Endothelial cell of umbilical vein (primary cell): ENCODE results near the gene CCDC61. TPM values are rescaled to one million over a fixed set of nuclear protein-coding genes. Genes with fewer than 3 reads are reported as not detected.

ENCODE experiments used
- BruUV-seq: library from RNA; stranded (reverse); fragments of 400-500 nt; replicated peaks from 2 replicates; lab custom pipeline; 2021; lab: Mats Ljungman, UMichigan
- CTCF ChIA-PET: fragments of 300-600, 350-600 bp; sonication (Branson Sonifier 250); formaldehyde crosslinking; loops from one replicate; lab custom pipeline; 2021; ENCODE audit warnings: antibody characterized with exemption, inconsistent platforms; lab: Charles Lee
- POLR2A ChIA-PET: fragments of 300-600, 350-600 bp; sonication (Branson Sonifier 250); formaldehyde crosslinking; loops from one replicate; lab custom pipeline; 2021; ENCODE audit warnings: antibody characterized with exemption, inconsistent platforms; lab: Charles Lee
- DNase-seq: peaks from one replicate; pipeline ENCODE4 v3.0.0-alpha.2; 2011; ENCODE audit warnings: low read depth, low spot score
- FAIRE-seq: peaks from 2 replicates; lab custom pipeline; 2011; peaks lifted over from hg19 to GRCh38; lab: Jason Lieb, UNC
- H2AFZ ChIP-seq: 2 replicates; pipeline ENCODE4 v1.6.0; 2012; ENCODE audit warnings: low read depth, low read length, control low read depth, inconsistent platforms
- H3K27ac ChIP-seq: 2 replicates; pipeline ENCODE4 v1.5.1; 2011; ENCODE audit warnings: low read depth, mild to moderate bottlenecking, control low read depth, low read length, moderate library complexity; ENCODE audit not compliant: insufficient read depth
- H3K27me3 ChIP-seq, 2 experiments: 2 replicates each; pipeline versions ENCODE4 v1.6.0 to v1.6.1; 2011; ENCODE audit warnings: low read length in 2 of 2, mixed read lengths in 1 of 2; ENCODE audit not compliant: control insufficient read depth in 2 of 2, insufficient read depth in 2 of 2
- H3K36me3 ChIP-seq, 2 experiments: 2 replicates in 1 of 2; 3 replicates in 1 of 2; pipeline ENCODE4 v1.5.1; 2011; ENCODE audit warnings: low read length in 2 of 2, mild to moderate bottlenecking in 1 of 2, moderate library complexity in 1 of 2; ENCODE audit not compliant: control insufficient read depth in 2 of 2, insufficient read depth in 2 of 2; ENCODE audit errors: extremely low read depth in 1 of 2
- H3K4me1 ChIP-seq: 3 replicates; pipeline ENCODE4 v1.5.1; 2011; ENCODE audit warnings: mild to moderate bottlenecking, low read length; ENCODE audit not compliant: control insufficient read depth, insufficient read depth; ENCODE audit errors: extremely low read depth
- H3K4me2 ChIP-seq: 2 replicates; pipeline ENCODE4 v1.6.1; 2011; ENCODE audit warnings: low read length, control low read depth, mixed read lengths; ENCODE audit not compliant: insufficient read depth
- H3K4me3 ChIP-seq, 3 experiments: fragments of 200-600 bp in 1 of 3; sonication (generic), shearing (Covaris generic) in 1 of 3; replicated peaks in 1 of 3; 2 replicates each; pipeline ENCODE4 v1.5.1; 2011 to 2016; ENCODE audit warnings: control low read depth in 3 of 3, low read length in 3 of 3, mild to moderate bottlenecking in 2 of 3, inconsistent platforms in 1 of 3, low read depth in 1 of 3, moderate library complexity in 1 of 3; ENCODE audit not compliant: insufficient read depth in 1 of 3
- H3K79me2 ChIP-seq: 2 replicates; pipeline ENCODE4 v1.6.0; 2012; ENCODE audit warnings: low read length, inconsistent platforms; ENCODE audit not compliant: control insufficient read depth, insufficient read depth
- H3K9ac ChIP-seq: replicated peaks from 2 replicates; pipeline ENCODE3; 2011; ENCODE audit warnings: low read length, control low read depth; ENCODE audit not compliant: insufficient read depth; ENCODE audit errors: extremely low read depth
- H3K9me1 ChIP-seq: replicated peaks from 3 replicates; pipeline ENCODE4 v1.6.0; 2011; ENCODE audit warnings: mild to moderate bottlenecking, low read length; ENCODE audit not compliant: control insufficient read depth, insufficient read depth; ENCODE audit errors: extremely low read depth
- H3K9me3 ChIP-seq: replicated peaks from 2 replicates; pipeline ENCODE4 v1.5.1; 2012; ENCODE audit warnings: low read length, inconsistent platforms; ENCODE audit not compliant: control insufficient read depth, insufficient read depth
- H4K20me1 ChIP-seq: replicated peaks from 2 replicates; pipeline ENCODE3; 2011; ENCODE audit warnings: mild to moderate bottlenecking, low read length; ENCODE audit not compliant: control insufficient read depth, insufficient read depth; ENCODE audit errors: extremely low read depth
- JUN ChIP-seq: IDR thresholded peaks from 2 replicates; pipeline ENCODE4 v1.6.1; 2011; ENCODE audit warnings: borderline replicate concordance, low read depth; ENCODE audit not compliant: insufficient read length, insufficient read depth
- POLR2AphosphoS5 ChIP-seq: IDR thresholded peaks from 2 replicates; pipeline ENCODE4 v1.6.1; 2012; ENCODE audit warnings: low read depth, mild to moderate bottlenecking, control low read depth, low read length, moderate library complexity; ENCODE audit not compliant: insufficient read depth
- dilution Hi-C: fragments of 300-500 bp; cut with MboI; formaldehyde crosslinking; loops from one replicate; pipeline ENCODE4 v1.15.0; 2019; ENCODE audit warnings: low sequenced_read_pairs; ENCODE audit not compliant: extremely low pct_ligation_motif_present
- intact Hi-C: fragments of 100-400 bp; cut with micrococcal nuclease; formaldehyde crosslinking; loops from one replicate; pipeline ENCODE4 v1.10.0; 2022
- polyA plus RNA-seq, 4 experiments: library from polyadenylated mRNA; depleted of rRNA in 3 of 4; stranded (reverse) in 3 of 4; unstranded in 1 of 4; fragments of >200 nt; gene quantifications; 2 replicates each; pipeline versions ENCODE4 v1.2.1 to v1.2.3, GENCODE V29; 2011 to 2012; ENCODE audit warnings: missing spikeins in 1 of 4
- total RNA-seq: library from RNA; stranded (reverse); gene quantifications from 2 replicates; pipeline ENCODE4 v1.2.3, GENCODE V29; 2021
- TF ChIP-seq, protein P1 (sequence below), 2 donors: IDR thresholded peaks; 1 replicate in 1 of 2; 2 replicates in 1 of 2; pipeline ENCODE4 v1.5.1; 2011; ENCODE audit warnings: low read length in 2 of 2, mild to moderate bottlenecking in 2 of 2, moderate library complexity in 2 of 2, control low read depth in 1 of 2, inconsistent platforms in 1 of 2, low read depth in 1 of 2; ENCODE audit not compliant: insufficient read depth in 1 of 2; ENCODE audit errors: extremely low read depth in 1 of 2

Gene CCDC61
- total and polyA plus RNA-seq, 2 donors (not counting 3 experiments of a cell fraction or from before 2014, with no cell fraction given) = 10.3 to 20.1 TPM

DNA sequence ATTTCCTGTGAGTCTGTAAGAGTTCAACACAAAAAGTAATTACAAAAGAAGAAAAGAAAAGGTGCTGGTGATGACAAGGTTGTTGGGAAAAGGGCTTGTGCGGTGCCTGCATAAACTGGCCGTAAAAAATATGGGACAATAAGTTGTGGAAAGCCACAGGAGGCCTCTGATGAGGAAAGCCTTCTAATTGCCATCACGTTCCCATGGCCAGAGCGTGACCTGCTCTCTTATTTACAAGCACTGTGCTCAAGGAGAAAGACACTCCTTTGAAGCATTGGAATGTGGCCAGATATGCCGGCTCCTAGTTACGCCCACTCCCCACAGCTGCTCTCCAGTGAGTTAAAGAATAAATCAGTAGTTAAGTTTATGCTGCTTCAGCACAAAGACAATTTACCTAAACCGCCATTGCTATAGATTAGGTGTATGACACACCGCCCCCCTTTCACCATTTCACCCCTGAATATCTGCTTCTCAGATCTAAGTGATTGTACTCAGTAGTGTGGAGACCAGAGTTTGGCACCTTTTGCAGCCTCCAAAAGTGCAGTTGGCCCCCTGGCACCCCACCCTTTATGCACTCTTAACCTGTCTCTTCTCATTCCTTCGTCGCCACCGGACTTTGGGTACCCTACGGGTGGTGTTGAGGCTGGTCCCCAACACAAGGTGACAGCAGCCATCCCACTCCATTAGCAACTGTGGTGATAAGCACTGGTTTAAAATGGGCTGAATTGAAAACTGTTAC is 35.7 kb downstream of the CCDC61 start:
- no peak overlapping the region for H3K4me2 ChIP-seq
- no peak for FAIRE-seq
- no peaks in the 10 kb centered on the region for H3K79me2 ChIP-seq
- no peak for DNase-seq
- intact Hi-C loops = no loop called here
- no peak for TF ChIP-seq JUN
- no peak for TF ChIP-seq POLR2AphosphoS5
- TF ChIP-seq, protein P1, sequence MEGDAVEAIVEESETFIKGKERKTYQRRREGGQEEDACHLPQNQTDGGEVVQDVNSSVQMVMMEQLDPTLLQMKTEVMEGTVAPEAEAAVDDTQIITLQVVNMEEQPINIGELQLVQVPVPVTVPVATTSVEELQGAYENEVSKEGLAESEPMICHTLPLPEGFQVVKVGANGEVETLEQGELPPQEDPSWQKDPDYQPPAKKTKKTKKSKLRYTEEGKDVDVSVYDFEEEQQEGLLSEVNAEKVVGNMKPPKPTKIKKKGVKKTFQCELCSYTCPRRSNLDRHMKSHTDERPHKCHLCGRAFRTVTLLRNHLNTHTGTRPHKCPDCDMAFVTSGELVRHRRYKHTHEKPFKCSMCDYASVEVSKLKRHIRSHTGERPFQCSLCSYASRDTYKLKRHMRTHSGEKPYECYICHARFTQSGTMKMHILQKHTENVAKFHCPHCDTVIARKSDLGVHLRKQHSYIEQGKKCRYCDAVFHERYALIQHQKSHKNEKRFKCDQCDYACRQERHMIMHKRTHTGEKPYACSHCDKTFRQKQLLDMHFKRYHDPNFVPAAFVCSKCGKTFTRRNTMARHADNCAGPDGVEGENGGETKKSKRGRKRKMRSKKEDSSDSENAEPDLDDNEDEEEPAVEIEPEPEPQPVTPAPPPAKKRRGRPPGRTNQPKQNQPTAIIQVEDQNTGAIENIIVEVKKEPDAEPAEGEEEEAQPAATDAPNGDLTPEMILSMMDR (IDR thresholded peaks at IDR 0.05; ENCODE audit: extremely low read depth in 1 of 2, insufficient read depth in 1 of 2, low read depth in 1 of 2, low read length in 2 of 2) = no peak
- no peaks in the 10 kb centered on the region for H3K27me3 ChIP-seq
- H3K27ac ChIP-seq = no peak overlapping the region
- no peaks in the 10 kb centered on the region for H3K36me3 ChIP-seq
- CTCF ChIA-PET = interaction anchor here (0.9 to 6.3 kb wide), 4 partner anchors 34 to 235 kb away, joined by 3 to 155 read pairs (median 40); no protein-coding TSS in a partner anchor
- no peaks in the 10 kb centered on the region for H3K9me1 ChIP-seq
- POLR2A ChIA-PET = no interaction called here
- H4K20me1 ChIP-seq = no peaks in the 10 kb centered on the region
- no TSS peak for BruUV-seq
- H3K9me3 ChIP-seq = no peaks in the 10 kb centered on the region
- H3K4me3 ChIP-seq = no peak overlapping the region
- dilution Hi-C loops = no loop called here
- H3K9ac ChIP-seq = no peak overlapping the region
- H3K4me1 ChIP-seq = no peaks in the 10 kb centered on the region
- H2AFZ ChIP-seq = no peak overlapping the region
